ENCODE measurements around the gene PDE6G.
A peak's percentile ranks its signal among the peaks of the same experiment; 100 is the strongest.
"Not testable (repeated sequence)": the region's sequence is repeated elsewhere in the genome, so short reads cannot be mapped to it uniquely, and the experiment has no call there.

PDE6G gene

DNA sequence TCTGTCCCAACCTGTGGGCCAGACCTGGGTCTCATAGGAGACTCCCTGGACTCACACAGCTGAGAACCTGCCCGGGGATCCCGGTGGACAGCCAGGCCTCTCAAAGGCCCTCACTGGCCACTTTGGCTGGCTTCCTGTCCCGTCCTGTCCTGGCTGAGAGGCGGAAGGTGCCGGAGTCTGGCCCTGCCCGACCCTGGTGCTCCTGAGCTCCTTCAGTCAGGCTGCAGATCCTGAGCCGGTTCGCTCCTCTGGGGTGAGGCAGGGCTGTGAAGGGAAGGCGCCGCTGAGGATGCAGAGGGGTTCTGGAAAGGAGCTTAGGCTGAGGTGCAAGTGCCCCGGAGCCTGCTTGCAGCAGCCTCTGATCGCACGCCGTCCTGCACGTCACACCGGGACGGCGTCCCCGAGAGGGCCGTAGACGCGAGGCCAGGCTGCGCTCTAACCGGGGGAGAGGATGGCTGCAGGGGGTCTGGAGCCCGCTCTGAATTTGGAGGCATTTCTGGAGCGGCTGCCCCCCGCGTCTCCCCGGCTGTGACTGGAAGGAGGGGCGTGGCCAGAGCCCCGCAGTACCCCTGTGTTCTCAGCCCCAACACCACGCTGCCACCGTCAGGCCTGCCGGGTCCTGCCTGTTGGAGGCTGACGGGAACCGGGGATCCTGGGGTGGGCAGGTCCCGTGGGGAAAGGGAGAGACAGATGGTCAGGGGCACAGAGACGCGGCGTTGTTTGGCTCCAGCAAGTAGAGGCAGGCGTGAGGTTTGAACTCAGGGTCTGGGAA lies 31.6 kb upstream of the PDE6G start:
- DNase-seq (ENCODE audit: low read depth, low spot score): no peak

DNA sequence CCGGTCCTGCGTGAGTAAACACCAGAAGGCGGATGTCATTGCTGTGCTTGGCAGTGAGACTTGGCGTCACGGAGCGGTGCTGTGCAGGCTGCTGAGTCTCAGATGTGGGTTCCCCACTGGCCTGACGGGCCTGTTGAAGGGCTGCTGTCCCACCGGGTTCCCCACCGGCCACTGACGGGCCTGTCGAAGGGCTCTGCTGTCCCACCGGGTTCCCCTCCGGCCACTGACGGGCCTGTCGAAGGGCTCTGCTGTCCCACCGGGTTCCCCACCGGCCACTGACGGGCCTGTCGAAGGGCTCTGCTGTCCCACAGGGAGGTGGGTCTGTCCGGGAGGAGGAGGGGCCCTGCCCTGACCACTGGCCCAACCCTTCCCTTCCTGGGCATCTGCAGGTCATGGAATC lies 30.3 kb upstream of the PDE6G start:
- DNase-seq (ENCODE audit: low read depth, low spot score): no peak

DNA sequence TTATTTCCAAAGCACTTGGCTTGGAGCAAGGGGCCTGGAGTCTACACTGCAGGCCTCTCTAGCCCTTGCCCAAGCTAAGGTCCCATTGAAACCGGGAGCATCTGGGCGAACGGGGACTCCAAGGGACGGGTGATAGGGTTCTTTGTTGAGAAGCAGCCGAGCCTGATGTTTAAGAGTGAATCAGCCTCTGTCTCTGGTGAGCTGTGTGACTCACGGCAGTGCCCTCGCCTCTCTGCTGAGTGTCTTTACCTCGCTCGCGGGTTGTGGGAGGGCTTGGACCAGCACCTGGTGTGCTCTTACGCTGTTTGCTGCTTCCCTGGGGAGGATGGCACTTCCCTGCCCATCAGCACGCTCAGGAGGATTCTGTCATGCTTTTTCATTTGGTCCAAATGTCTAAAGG lies 28.8 kb upstream of the PDE6G start:
- no peak for DNase-seq (ENCODE audit: low read depth, low spot score)

DNA sequence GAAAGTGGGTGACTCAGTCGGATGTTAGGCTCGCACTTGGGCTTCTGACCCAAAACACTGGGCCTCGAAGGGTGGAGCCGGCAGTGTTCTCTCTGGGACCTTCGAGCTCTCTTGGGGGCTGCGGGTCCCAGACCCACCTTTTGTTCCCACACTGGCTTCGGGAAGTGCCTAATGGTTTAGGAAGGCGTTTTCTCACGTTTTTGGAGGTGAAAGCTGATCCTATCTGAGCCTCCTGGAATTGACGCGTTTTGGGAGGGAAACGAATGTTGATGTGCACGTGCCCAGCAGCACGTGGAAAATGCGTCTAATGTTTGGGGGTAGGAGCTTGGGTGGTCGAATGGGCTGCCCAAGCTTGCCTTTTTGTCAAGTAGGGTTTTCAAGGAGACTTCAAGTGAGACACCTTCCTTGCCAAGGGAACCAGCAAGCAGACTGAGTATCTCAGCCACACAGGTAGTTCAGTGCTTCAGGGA lies 28.1 kb upstream of the PDE6G start:
- no peak for DNase-seq (ENCODE audit: low read depth, low spot score)

DNA sequence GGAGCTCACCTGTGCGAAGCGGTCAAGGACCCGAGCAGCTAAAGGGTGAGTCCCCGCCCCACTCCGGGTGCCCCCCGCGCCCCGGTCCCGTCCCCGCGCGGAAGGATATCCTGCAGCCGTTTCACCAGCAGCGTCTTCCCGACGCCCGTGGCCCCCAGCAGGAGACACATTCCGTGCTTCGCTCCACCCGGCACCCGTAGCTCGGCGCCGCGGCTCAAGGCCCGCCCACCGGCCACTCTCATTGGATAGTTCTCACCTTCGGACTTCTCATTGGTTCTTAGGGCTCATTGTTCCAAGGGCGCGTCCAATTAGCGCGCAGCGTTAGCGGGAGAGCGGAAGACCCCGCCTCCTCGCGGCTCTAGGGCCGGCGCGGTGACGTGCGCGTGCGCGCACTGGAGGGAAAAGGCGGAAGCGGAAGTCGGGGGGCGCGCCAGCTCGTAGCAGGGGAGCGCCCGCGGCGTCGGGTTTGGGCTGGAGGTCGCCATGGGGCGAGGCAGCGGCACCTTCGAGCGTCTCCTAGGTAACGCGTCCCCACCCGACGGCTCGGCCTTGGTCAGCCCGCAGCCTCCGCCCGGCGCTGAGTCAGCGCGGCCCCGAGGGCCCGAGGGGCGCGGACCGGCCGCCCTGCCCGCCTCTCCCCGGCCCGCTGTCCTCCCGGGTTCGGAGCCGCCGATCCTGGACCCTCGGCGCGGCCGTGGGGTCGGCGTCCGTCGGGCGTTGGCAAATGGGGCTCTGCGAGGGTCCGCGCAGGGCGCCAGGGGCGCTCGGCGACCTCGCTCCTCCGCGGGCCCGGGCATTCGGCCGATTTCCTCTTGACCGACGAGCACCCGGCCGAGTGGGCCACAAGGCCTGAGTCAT lies 27.5 kb upstream of the PDE6G start, which contains the start of the genes ARL16 and HGS:
ARL16 (minus strand) TSS at position 214 of the 858 bp plus-strand sequence; CDS start at position 170, 44 bp downstream.
HGS (plus strand) TSS at position 428 of the 858 bp plus-strand sequence; CDS start at position 484, 56 bp downstream.
- peak; percentile 95 for DNase-seq (ENCODE audit: low read depth, low spot score)

DNA sequence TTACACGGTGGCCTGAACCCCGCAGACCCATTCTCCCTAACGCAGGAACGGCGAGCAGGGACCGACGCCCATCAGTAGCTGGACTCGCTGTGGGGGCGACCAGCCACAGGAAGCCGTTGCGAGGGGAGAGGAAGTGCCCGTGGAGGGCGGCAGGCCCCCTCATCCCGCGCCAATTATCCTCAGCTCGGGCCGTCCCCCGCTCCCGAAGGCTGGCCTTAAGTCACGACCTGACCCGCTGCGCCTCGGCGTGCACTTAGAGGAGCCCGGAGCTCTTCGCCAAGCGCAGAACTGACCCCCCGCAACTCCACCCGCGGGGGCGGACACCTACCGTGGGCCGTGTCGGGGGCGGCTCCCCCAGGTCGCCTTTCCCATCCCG lies 26.9 kb upstream of the PDE6G start:
- no peak for DNase-seq (ENCODE audit: low read depth, low spot score)

DNA sequence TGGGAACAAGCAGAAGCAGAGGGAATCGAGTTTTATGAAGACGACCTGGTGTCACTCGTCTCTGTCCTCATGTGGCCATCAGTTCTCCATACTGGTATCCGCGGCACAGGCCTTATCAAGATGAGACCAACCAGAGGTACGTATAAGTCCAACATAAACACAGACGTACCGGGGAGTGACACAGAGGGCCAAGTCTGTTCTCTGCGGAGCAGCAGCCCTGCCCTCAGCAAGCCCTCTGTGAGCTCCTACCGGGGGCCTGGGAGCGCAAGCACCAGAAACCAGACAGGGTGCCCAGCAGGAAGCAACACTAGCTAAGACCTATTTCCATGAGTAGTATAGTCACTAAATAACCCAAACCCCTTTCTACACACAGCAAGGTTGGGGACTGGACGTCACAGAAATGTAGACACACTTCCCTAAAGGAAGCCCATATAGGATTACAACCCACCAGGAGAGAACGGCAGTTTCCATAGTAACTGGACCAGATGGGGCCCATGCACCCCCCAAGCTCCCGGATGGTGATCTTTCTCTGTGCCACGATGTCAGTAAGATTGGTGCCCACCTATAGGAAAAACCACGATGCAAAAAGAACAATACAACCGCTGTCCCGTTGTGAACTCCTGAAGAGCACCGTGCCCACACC lies 26.3 kb upstream of the PDE6G start:
- no peak for DNase-seq (ENCODE audit: low read depth, low spot score)

DNA sequence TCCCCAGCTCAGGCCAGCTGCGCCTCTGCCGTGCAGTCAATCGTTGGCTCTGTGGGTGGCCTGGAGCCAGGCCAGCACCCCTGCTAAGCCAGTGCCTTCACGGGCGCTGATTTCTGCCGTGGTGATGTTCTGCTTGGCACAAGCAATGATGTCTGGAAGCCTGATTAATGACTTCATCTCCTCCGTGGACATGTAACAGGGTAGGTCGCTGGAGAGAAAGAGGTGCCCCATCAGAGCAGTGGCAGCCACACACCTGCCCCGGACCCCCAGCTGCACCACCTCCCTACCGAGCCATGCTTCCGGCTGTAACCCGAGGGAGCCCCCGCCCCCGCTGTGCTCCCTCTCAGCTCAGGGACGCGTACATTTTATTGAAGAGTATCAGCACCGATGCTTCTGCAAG lies 25.3 kb upstream of the PDE6G start:
- DNase-seq (ENCODE audit: low read depth, low spot score): no peak

DNA sequence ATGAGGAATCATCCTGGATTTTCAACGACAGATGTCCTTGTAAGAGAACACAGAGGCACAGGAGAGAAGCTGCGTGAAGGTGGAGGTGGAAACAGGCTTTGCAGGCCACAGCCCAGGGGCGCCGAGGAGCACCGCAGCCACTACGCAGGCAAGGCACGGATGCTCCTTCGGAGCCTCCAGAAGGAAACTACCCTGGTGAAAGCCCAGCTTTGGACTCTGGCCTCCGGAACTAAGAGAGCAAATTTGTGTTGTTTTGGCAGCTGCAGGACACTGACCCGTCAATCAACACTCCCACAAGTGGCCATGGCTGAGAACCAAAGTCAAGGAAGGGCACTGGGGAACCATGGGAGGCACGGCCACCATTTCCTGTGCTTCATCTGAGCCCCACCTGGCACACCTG lies 23.8 kb upstream of the PDE6G start:
- no peak for DNase-seq (ENCODE audit: low read depth, low spot score)

DNA sequence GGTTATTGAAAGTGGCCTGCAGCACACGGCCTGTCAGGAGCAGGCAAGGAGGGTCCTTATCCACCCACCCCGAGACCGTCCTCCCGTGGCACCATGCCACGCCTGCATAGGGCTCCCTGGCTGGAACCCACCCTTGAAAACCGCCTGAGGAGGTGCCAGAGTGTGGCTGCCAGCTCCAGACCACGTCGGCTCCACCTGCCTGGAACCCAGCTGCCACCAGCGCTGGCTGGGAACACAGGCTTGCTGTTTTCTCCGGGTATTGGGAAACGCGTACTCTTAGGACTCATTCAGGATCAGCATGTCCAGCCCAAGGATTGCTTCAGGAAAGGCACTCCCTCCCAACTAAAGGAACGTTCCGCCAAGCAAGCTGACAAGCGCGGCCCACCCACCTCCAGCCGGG lies 20.6 kb upstream of the PDE6G start:
- DNase-seq (ENCODE audit: low read depth, low spot score): no peak

DNA sequence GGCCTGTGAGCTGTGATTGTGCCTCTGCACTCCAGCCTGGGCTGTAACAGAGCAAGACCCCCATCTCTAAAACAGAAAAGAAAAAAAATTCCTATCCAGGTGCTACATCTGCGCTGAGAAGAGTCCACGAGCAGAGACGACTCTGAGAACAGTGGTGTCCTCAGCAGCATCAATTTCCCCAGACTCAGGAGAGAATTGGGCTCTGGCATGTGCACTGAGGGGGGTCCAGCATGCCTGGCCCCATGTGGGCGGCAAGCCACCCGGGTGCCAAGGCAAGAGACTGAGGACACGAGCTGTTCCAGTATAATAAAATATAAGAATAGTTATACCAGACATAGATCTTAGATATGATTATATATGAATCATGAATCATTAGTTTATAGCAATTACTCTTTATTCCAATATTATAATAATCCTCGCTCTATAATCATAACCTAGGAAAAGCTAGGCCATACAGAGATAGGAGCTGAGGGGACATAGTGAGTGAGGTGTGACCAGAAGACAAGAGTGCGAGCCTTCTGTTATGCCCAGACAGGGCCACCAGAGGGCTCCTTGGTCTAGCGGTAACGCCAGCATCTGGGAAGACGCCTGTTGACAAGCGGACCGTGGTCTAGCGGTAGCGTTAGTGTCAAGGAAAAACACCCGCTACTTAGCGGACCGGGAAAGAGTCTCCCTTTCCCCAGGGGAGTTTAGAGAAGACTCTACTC lies 19.3 kb upstream of the PDE6G start:
- DNase-seq (ENCODE audit: low read depth, low spot score): not testable (repeated sequence)

DNA sequence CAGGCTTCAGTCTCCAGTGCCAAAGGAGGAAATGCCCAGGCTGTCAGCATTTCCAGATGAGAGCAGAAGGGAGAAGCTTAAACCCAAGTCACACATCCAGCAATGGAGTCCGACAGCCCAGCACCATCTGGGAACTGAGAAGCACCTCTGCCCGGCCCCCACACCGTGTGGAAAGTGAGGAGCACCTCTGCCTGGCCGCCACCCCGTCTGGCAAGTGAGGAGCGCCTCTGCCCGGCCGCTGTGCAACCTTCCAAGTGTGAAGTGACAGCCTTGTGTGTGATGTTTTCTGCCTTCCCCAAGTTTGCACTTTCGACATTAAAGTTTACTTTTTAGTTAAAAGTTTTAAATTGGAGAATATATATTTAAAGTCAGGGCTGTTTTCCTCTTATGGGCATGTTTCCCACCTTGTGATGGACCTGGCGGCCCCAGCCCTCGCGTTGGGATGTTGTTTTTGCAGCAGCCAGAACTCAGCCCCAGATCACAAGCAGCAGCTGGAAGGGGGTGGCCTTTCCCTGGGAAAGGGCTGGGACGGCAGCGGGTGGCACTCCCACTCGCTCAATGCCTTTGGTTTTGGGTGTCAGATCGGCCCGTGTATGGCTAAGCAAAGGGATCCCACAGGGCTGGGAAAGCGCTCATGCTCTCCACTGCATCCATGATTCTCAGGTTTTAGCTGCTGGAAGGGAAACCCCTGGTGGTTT lies 17.4 kb upstream of the PDE6G start:
- DNase-seq (ENCODE audit: low read depth, low spot score): no peak

DNA sequence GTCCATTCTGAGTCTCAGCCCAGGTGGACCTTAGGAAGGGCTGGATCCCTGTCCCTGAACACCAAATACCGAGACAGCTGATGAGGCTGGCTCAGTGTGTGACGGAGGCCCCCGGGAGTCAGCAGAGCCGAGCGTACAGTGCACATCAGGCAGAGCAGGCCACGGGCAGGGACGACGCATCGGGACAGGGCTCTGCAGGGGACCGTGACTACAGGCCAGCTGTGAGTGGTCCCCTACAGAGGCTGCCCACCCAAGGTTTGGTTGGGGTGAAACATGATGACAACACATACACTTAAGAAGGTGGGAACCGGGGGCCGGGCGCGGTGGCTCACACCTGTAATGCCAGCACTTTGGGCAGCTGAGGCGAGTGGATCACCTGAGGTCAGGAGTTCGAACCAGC lies 16.6 kb upstream of the PDE6G start:
- DNase-seq (ENCODE audit: low read depth, low spot score): no peak

DNA sequence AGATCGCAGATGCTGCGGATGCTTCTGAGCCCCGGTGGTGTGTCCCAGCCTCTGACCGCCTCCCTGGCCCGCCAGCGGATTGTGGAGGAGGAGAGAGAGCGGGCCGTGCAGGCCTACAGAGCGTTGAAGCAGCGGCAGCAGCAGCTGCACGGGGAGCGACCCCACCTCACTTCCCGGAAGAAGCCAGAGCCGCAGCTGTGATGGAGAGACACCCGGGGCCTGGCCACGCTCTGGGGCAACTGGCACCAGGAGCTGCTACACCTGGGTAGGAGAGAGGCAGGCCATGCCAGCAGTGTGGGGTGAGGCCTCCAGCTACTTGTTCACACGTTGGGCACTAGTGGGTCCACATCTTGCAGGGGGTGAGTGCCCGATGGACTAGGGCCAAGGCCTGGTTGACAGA lies 16.2 kb upstream of the PDE6G start:
- DNase-seq (ENCODE audit: low read depth, low spot score): no peak

DNA sequence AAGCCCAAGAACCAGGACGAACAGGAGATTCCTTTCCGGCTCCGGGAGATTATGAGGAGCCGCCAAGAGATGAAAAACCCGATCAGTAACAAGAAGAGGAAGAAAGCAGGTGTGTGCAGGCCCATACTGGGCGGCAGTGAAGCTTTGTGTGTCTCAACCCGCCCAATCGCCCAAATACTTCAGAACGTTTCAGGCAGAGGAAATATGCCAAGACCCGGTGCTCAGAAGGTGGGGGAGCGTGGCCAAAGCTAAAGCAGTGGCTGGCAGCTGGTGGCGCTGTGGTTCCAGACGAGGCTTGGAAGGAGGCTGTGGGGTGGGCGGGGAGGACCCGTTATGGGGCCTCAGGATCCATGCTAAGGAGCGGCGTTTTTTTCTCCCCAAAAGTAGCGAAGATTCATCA lies 11.4 kb upstream of the PDE6G start:
- no peak for DNase-seq (ENCODE audit: low read depth, low spot score)

DNA sequence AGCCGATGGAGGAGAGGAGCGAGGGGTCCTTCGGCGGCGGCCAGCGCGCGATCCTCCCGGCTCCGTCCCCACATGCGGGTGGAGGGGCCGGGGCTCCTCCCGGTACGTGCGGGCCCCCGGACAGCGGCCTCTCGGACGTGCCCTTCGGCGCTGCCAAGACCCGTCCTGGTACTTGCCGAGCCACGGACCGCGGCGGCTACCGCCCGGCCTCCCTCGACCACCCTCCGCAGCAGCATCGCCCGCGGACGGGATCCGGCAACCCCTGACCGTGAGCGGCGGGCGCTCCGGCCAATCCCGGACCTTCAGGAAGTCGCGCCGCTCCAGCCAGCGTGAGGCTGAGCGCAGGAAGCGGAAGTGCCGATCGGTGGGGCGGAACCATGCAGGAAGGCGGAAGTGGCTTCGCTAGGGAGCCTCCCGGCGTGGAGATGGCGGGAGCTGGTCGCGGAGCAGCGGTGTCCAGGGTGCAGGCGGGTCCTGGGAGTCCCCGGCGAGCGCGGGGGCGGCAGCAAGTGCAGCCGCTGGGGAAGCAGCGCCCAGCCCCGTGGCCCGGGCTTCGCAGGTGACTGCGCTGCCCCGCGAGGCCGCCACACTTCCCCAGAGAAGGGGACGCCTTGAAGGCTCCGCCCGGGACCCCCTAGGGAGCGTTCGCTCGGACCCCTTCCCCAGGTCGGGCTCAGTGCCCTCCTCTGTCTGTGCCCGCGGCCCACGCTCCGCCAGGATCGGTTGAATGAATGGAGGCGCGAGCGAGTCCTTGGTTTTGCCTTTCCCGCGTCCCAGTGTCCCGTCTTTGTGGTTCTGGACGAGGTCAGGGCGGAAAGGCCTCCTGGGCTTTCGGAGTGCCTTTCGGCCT lies 10.2 kb upstream of the PDE6G start, which contains the start of the genes CCDC137 and OXLD1:
CCDC137 (plus strand) TSS at position 396 of the 850 bp plus-strand sequence; CDS start at position 426, 30 bp downstream.
OXLD1 (minus strand) TSS at position 264 of the 850 bp plus-strand sequence; CDS start at position 236, 28 bp downstream.
- peak; percentile 88 for DNase-seq (ENCODE audit: low read depth, low spot score)

DNA sequence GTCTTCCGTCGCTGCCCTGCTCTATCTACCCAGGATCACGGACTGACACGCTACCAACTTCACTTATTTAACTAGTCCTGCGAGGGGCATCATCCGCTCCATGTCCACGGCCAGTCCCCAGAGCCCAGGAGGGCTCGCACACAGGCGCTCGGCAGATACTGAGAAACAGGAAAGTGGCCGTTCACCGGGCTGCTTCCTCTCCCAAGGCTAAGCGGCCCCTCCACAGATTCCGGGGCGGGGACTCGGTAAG lies 9.7 kb upstream of the PDE6G start:
- DNase-seq (ENCODE audit: low read depth, low spot score): no peak

DNA sequence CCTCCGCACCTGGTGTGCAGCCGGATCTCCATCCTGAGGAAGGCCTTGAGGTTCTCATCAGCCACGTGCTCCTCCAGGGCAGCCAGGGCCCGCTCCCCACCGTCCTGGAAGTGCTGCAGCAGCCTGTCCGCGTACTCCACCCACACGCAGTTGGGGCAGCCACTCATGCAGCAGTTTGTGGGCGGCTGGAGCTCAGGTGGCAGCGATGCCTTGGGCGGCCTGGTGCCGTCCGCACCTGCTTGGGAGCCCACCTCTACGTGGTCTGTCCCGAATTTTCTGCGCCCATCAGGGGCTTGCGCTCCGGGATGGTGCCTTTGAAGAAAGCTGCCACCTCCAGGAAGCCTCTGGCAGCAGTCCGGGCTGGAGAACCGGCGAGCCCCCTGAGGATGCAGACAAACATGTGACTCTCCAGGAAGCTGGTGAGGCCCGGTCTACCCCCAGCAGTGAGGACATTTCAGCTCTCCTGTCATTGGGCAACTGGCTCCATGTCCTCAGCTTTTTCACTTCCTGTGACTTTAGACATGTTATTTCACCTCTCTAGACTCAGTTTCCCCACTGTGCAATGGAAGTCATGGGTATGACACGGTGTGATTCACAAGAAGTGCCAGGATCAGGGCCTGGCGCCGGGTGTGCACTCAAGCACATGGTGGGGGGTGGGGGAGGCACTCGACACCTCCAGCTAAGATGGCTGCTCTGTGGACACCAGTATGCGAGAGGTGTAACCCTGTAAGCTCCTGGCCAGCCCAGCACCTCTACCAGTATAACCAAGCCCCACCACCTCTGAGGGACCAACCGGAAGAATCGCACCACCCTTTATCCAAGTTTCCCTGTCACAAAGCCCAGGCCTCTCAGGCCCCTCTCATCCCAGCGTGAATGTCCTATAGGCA lies 9.1 kb upstream of the PDE6G start:
- DNase-seq (ENCODE audit: low read depth, low spot score): no peak

DNA sequence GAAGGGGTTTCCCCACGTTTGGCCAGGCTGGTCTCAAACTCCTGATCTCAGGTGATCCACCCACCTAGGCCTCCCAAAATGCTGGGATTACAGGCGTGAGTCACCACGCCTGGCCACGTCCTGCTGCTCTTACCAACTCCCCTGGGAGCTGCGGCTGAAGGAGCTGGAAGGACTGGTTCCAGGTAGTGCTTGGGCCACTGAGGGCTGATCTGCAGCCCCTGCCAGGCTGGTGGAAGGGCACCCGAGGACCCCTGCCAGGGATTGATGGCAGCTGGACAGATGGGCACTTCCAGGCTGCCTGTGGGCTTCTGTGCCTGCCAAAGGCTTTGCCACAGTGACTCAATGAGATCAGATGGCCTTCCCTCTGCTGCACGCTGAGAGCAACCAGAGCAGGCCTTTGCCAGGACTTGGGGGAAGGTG lies 7.7 kb upstream of the PDE6G start:
- DNase-seq (ENCODE audit: low read depth, low spot score): no peak

All from activated CD4-positive, CD25-positive, alpha-beta regulatory T cell treated with anti-CD3 and anti-CD28 coated beads, Interleukin-2, amount 50 U/mL, for 16 hours (primary cell).